WERI-Rb-1 (cell line): ENCODE results near the gene XRCC4.
"Not testable (repeated sequence)": the region's sequence is repeated elsewhere in the genome, so short reads cannot be mapped to it uniquely, and the experiment has no call there.

Experiments
- DNase-seq: peaks from one replicate; pipeline ENCODE4 v3.0.0-alpha.2; 2020
- H3K27ac ChIP-seq: fragments of 250-450 bp; sonication (Bioruptor Pico); 2 replicates; pipeline ENCODE4 v1.5.1; 2020; ENCODE audit warnings: mild to moderate bottlenecking, moderate library complexity
- H3K27me3 ChIP-seq: fragments of 250-450 bp; sonication (Bioruptor Pico); 2 replicates; pipeline ENCODE4 v1.5.1; 2021; ENCODE audit warnings: mild to moderate bottlenecking, low read depth, moderate library complexity; ENCODE audit not compliant: insufficient read depth, severe bottlenecking
- H3K36me3 ChIP-seq: fragments of 250-450 bp; sonication (Bioruptor Pico); 2 replicates; pipeline ENCODE4 v1.5.1; 2020; ENCODE audit warnings: mild to moderate bottlenecking, moderate library complexity
- H3K4me3 ChIP-seq: 2 replicates; pipeline ENCODE4 v1.5.1; 2011; ENCODE audit warnings: low read depth, mild to moderate bottlenecking, control low read depth, low read length
- H3K9me3 ChIP-seq: fragments of 250-450 bp; sonication (Bioruptor Pico); 2 replicates; pipeline ENCODE4 v1.5.1; 2021; ENCODE audit warnings: mild to moderate bottlenecking, moderate library complexity; ENCODE audit not compliant: severe bottlenecking
- TF ChIP-seq, protein P1 (sequence below): IDR thresholded peaks from 2 replicates; pipeline ENCODE4 v1.5.1; 2011; ENCODE audit warnings: low read depth, mild to moderate bottlenecking, control low read depth, inconsistent platforms, low read length

Gene XRCC4

DNA sequence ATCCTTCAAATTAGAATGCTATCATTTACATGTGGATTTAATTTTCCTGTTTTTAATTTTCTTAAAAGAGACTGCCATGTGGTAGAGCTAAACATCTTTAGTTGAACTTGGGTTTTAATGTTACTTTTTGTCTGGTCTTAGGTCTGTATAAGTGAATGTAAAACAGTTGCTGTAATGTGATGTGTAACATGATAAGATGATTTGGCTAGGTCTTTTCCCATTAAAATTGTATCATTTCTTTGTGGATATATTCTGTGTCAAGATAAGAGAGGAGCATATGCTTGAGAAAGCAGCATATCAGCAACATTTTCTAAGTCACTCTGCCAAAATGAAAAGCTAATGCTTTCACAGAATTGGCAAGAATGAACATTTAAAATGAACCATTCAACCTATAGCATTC, 18.6 kb upstream of the XRCC4 start:
- H3K36me3 ChIP-seq: peaks cover 17% of the 10 kb centered on the region
- no peak for DNase-seq
- TF ChIP-seq, protein P1, sequence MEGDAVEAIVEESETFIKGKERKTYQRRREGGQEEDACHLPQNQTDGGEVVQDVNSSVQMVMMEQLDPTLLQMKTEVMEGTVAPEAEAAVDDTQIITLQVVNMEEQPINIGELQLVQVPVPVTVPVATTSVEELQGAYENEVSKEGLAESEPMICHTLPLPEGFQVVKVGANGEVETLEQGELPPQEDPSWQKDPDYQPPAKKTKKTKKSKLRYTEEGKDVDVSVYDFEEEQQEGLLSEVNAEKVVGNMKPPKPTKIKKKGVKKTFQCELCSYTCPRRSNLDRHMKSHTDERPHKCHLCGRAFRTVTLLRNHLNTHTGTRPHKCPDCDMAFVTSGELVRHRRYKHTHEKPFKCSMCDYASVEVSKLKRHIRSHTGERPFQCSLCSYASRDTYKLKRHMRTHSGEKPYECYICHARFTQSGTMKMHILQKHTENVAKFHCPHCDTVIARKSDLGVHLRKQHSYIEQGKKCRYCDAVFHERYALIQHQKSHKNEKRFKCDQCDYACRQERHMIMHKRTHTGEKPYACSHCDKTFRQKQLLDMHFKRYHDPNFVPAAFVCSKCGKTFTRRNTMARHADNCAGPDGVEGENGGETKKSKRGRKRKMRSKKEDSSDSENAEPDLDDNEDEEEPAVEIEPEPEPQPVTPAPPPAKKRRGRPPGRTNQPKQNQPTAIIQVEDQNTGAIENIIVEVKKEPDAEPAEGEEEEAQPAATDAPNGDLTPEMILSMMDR: no peak
- no peaks in the 10 kb centered on the region for H3K9me3 ChIP-seq
- H3K27ac ChIP-seq: no peak overlapping the region
- H3K4me3 ChIP-seq: no peak overlapping the region
- no peaks in the 10 kb centered on the region for H3K27me3 ChIP-seq

DNA sequence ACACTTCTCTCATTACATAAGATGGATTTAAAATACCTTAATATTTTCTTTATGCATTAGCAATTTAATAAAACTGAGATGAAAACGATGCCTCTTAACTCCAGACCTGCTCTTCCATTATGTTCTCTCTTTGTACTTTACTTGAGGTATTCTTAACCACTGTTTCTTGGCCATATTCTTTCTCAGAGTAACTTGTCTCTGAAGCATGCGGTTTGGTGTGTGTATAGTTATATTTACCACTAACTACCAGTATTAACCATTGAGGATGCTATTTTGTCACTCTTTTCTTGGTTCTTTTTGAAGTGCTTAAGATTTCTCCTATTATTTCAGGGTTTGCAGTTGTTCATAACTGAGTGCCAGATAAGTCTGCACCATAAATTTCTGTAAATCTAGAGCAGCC, 18.0 kb upstream of the XRCC4 start:
- H3K27me3 ChIP-seq: no peaks in the 10 kb centered on the region
- H3K36me3 ChIP-seq: peaks cover 21% of the 10 kb centered on the region
- DNase-seq: no peak
- H3K4me3 ChIP-seq: no peak overlapping the region
- no peak overlapping the region for H3K27ac ChIP-seq
- TF ChIP-seq, protein P1: no peak
- H3K9me3 ChIP-seq: no peaks in the 10 kb centered on the region

DNA sequence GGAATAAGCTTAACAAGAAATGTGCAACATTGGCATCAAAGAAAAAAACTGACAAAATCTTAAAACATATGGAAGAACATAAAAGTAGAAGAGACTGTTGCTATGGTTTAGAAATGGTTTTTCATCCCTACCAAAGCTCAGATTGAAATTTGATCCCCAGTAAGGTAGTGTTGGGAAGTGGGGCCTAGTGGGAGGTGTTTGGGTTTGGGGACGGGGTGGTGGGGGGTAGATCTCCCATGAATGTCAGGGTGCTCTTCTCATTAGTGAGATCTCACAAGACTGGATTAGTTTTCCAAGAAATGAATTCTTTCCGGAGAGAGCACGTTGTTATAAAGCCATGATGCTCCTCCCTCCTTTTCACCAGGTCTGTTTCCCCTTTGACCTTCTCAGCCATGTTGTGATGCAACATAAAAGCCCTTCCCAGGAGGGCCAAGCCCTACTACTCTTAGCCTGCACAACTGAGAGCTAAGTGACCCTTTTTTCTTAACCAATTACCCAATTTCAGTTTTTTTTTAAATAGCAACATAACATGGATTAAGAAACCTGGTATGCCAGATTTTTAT, 10.7 kb upstream of the XRCC4 start:
- TF ChIP-seq, protein P1: no peak
- peaks cover 7% of the 10 kb centered on the region; the same call in 1 of the 2 replicates for H3K36me3 ChIP-seq
- no peak overlapping the region for H3K4me3 ChIP-seq
- H3K27ac ChIP-seq: no peak overlapping the region
- no peak for DNase-seq
- no peaks in the 10 kb centered on the region for H3K9me3 ChIP-seq
- no peaks in the 10 kb centered on the region for H3K27me3 ChIP-seq

DNA sequence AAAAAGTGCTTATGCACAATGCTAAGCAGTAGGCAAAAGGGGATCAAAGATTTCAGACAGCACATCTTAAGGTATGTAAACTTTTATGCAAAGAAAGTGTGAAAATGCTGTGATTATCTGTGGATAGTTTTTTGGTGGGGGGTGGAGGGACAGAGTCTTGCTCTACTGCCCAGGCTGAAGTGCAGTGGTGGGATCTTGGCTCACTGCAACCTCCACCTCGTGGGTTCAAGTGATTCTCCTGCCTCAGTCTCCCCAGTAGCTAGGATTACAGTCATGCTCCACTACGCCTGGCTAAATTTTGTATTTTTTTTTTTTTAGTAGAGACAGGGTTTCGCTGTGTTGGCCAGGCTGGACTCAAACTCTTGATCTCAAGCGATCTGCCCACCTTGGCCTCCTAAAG, 10.0 kb upstream of the XRCC4 start:
- not testable (repeated sequence) for H3K9me3 ChIP-seq, H3K27me3 ChIP-seq, DNase-seq, H3K27ac ChIP-seq, H3K36me3 ChIP-seq, H3K4me3 ChIP-seq

DNA sequence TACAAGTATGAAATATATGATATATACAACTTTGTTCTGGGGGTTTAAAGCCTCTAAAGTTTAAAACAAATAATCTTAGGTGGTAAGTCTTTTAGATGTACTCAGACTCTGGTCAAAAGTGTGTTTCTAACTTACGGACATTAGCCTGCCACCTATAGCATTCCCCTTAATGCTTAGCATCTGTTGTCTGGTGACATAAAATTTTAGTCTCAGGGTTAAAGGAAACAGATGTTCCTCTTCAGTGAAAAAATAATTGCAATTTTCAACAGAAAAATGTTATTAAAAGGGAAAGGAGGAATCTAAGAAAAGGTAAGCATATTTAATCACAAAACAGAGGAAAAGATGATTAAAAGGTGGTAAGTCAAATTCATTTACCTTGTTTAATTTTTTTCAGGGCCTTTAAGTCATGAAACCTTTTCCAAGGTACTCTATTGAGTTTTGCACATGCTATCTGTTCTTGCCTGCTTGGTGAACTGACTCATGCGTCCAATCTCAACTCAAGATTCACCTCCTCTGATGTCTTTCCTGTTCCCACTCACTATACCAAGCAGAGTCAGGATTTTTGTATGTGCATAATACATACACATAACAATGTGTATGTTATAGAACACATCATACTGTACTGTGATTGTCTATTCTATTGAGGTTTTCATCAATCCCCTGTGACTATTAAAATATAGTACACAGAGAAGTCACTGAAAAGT, 8.1 kb upstream of the XRCC4 start:
- no peak overlapping the region for H3K4me3 ChIP-seq
- TF ChIP-seq, protein P1: no peak
- no peaks in the 10 kb centered on the region for H3K27me3 ChIP-seq
- H3K27ac ChIP-seq: no peak overlapping the region
- H3K9me3 ChIP-seq: no peaks in the 10 kb centered on the region
- peaks cover 4% of the 10 kb centered on the region; the same call in 1 of the 2 replicates for H3K36me3 ChIP-seq
- DNase-seq: no peak

DNA sequence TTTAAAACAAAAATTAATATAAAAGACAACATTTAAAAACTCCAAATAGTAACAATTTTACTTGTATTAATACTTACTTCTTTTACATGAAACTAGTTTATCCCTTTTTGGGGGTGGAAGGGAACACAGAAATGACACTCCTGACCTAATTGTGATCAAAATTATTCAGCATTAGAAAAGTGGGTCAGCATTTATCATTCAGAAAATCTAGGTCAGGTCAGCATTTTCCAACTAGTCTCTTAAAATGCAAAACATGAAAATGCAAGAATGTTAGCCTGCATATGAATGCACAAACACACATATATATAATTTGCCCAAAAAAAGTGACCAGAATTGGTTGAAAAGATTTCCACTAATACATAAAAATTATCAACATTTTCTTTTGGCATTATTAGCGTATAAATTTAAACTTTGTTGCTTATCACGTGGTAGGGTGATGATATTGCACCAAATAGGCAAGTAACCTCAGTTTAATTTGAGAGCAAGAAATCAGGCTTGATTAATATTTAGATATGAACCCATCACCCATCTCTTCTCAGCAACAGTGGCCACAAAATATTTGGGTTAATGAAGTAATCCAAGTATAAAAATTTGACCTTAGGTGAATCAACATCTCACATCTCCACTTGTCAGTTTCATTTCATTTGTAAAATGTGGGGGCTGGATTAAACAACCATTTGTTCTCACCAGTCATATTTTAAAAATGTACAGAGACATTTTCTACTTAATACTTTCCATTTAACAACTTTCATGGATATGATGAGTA, 5.9 kb upstream of the XRCC4 start:
- Histone ChIP-seq H3K4me3 (no peak overlapping the region), H3K9me3 (no peaks in the 10 kb centered on the region), H3K27ac (no peak overlapping the region), H3K36me3 (no peaks in the 10 kb centered on the region; the same call in none of the 2 replicates), H3K27me3 (no peaks in the 10 kb centered on the region)
- TF ChIP-seq, protein P1: no peak
- no peak for DNase-seq
